Activated gamma-delta T cell treated with Interleukin-2 at 50 U/mL for 16 hours (primary cell): ENCODE results near the gene PFDN1.

Source experiments
- DNase-seq: peaks from one replicate; pipeline ENCODE4 v3.0.0-alpha.2; 2020

Gene PFDN1

DNA sequence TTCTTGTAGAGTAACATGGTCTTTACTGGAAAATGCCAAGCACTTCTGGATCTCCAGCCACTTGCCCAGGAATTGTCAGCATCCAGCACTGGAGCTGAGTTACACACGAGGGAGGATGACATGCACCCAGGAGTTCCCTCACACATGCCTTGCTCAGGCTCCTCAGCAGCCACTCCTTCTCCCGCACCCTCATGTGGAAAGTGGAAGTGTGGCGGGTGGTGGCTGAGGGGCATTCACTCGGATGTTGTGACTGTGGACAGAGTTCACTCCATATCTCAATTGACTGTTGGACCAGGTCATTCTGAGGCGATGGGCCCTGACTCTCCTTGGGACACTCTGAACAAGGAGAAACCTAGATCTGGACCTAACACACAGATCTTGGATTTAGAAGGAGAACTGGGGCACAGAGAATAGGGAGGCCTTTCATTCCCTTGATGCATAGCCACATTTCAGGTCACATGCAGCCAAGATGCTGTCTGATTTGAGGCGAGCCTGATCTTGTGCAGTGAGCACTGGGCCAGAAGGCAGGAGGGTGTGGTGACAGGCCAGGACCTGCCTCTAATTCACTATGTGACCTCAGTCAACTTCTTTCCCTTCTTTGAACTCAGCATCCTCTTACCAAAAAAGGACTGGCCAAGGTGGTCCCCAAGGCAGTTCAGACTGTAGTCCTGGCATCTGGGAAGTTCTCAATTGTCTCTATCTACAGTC, 65.9 kb downstream of the PFDN1 start:
- no peak for DNase-seq

DNA sequence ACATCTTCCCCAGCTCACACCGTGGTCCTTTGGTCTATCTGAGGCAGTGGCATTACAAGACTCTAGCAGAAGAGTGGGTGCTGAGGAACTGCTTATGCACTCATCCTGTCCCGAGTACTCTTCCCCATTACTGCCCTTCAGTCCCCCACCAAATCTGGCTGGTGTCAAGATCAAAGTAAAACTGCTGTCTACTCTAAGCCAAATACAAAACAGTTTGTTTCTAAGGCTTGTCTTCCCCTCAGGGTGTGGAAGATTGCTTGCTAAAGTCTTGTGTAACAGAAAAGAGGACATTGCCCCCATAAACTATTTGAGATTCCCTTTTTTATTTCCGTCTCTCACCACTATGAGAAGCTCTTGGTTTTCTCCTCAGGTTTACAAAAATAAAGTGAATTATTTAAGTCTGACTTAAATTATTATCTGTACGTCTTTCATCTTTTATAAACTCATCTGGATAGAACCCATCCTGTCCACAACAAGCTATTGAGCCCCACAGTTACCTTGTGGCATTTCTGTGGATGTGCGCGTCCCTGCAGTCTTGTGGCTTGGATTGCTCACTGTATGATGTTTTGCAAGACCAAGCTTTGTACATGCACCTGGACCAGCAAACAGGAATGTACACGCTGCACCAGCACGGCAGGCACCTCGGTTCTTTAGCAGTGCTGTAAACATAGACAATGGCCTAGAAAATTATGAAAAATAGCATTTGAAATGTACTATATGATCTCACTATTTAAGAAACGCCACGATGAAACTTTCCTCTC, 66.9 kb downstream of the PFDN1 start:
- DNase-seq, result no peak

DNA sequence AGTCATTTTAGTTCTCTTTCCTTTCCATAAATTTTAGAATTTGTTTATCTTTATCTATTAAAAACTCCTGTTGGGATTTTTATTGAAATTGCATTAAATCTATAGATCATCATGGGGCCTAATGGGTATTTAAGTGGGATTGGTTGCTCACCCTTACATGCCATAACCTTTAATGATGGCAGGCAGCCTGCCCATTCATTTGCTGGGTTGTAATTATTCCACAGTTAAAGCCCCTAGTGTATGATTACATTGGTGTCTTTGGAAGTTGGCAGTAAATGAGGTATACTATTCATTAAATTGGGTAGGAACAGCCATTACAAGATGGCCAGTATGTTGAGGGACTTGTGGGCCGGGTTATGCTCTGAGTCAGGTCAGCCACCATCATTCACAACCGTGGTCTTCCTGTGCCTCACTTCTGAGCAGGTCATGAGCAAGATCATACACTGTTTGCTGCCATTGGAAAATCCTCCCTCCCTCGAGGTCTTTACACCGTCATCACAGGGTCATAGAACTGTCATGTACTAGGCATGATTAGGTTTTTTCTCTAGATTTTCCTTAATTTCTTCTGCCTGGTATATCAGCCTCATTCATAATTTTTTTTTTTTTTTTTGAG, 68.4 kb downstream of the PFDN1 start:
- DNase-seq, result no peak

DNA sequence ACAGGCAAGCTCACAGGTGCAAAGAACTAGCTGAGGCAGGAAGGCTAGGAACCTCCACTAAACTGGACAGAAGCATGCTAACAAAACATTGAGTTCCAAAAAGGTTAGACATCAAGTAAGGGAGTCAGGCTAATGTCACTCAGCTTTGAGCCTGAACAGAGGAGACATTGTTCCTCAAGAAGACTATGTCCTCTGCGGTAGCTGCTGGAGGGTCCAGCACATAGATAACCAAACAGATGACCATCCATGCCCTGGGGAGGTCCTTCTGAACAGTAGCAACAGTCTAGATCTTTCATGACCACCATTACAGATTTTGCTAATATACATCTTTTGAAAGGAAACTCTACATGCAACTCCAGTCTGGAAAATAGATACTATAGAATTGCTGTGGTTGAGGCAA, 70.2 kb downstream of the PFDN1 start:
- no peak for DNase-seq

DNA sequence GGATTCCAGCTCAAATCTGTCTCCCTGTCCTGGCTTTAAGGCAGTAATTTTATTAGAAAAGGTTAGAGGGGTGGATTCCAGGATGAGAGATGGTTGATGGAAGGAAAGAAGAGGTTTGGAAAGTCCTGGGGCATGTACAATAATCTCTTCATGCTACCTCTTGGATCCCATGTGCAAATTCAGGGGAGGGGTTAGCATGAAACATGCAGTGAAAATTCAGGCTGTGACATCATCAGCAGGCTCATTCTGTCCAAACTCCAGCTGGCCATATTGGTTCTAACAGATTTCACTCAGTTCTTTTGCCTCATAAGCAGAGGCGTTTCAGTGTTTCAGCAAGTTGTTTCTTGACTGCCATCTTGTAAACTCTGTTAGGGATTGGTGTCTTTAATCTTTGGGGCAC, 72.5 kb downstream of the PFDN1 start:
- no peak for DNase-seq

DNA sequence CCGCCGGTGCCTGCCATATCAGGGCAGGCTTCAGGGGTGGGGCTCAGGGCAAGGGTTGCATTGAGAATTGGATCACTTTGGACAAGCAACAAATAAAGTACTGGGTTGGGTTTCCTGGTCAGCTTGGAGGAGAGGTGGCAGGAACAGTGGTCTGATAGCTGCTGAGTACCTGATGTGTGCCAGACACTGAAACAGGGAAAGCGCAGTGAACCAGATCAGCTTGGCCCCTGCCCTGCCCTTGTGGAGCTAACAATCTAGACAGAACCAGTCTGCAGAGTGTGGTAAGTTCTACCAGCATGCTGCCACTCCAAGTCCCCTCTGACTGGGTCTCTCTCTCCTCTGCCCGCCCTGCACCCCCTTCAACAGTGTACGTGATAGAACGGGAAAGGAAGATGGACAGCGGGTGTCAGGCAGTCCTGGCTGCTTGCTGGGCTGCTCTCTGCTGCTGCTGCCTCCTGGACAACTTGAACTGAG, 74.5 kb downstream of the PFDN1 start:
- DNase-seq, result no peak

DNA sequence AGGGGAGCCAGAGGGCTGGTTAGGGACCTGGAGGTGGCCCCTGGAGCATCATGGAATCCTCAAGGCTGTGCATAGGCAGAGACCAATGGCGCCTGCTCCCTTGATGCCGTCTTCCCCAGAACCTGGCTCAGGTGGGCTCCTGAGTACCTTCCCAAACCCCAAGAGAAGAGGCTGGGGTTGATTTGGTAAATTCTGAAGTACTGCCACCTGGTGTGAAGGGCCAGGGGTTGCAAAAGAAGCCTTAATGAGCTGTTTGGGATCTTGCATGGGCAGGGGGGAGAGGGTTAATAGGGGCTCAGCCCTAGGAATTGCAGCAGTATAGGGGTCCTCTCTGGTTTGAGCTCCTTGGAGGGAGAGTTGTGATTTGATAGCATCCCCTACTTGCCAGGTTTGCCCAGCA, 75.9 kb downstream of the PFDN1 start:
- no peak for DNase-seq

DNA sequence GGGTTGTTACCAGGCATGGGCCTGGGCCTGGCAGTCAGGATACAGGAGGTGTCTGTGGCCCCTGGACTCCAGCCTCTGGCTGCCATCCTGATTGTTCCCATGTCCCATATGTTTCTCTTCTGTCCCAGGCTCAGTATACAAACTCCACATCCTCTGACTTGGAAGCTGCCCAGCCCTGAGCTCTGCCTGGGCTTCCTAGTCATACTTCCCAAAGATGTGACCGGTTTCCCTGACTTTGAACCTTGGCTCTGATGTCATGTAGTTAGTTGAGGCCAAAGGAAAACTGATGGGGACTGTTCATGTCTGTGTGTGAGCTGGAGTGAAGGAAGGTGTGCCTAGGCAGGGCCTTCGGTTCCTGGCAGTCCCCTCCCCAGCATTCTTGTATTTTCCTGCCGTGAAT, 77.5 kb downstream of the PFDN1 start:
- DNase-seq, result no peak

DNA sequence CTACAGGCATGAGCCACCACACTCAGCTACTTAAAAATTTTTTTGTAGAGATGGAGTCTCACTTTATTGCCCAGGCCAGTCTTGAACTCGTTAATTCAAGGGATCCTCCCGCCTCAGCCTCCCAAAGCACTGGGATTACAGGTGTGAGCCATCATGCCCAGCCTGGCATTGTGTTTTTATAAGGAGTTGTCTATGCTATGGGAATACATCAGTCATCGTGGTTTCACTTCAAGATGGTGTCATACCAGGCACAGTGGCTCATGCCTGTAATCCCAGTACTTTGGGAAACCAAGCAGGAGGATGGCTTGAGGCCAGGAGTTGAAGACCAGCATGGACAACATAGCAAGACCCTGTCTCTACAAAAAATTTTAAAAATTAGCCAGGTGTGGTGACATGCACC, 78.2 kb downstream of the PFDN1 start:
- no peak for DNase-seq

DNA sequence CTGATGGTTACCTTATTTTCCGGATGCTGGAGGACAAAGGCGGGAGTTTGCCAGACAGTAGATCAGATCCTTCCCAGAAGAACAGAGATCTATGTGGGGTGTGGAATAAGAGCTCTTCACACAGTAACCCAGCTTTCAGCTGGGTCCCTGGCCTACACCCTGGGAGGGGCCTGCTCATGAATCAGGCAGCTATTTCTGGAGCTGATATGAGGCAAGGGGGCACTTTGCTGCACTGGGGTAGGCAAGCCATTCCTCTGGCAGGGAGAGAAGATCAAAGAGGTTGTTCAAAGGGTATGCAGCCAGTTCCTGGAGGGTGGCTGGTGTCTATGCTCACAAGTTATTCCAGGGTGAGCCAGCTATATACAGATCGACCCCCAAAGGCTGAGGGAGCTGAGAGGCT, 79.3 kb downstream of the PFDN1 start:
- DNase-seq, result no peak

DNA sequence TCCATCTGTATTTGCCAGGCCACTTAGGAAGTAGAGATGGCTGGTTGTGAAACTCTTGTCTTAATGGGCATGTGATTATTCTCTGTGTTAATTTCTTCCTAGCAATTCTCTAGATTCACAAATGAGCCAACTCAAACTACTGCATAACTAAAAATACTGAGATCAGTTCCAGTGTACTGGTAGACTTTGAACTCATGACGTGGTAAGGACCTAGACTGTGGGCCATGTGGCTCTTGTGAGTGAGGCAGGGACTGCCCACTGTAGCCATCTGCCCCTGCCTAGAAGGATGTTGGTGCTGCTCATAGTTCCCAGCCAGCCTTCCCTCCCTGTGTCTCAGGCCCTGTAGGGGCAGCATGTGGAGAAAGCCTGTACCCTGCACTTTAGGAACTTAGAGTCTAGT, 80.5 kb downstream of the PFDN1 start:
- DNase-seq, result no peak

DNA sequence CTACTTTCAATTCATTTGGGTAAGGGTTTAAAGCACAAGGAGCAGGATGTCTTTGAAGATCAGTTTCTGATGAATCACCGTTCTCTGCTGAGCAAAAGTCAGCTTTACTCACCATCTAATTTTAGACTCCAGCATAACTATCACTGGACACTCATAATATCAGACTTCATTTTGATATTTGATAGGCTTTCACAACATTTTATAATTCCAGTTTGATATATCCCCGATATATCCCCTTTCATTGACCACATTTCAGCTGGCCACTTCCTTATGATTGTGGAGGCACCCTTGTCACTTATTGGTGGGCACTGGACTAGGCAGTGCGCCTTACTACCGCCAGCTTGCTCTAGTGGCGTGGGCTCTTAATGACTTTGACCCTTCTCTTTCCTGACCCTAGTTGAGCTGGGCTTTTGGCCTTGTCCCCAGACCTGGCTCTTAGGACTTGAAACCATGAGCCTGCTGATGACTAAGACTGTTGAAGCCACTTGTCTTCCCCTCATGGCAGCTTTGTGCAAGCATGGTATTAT, 81.1 kb downstream of the PFDN1 start:
- DNase-seq, result no peak

DNA sequence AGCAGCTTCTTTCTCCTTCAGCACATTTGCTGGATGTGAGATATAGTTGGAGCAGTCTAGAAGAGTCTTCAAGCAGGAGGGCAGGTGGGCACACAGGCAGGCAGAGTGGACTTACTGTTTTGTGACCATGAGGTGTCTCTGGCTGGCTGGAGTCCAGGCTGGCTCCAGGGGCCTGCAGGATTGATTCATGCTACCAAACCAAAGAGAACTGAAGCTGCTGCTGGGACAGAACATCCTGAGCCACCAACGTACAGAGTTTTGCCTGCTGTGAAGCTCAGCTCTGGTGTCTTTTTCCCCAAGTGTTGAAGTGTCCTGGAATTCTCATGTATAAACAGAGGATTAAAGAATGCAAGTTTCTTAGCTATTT, 82.2 kb downstream of the PFDN1 start:
- DNase-seq, result no peak

DNA sequence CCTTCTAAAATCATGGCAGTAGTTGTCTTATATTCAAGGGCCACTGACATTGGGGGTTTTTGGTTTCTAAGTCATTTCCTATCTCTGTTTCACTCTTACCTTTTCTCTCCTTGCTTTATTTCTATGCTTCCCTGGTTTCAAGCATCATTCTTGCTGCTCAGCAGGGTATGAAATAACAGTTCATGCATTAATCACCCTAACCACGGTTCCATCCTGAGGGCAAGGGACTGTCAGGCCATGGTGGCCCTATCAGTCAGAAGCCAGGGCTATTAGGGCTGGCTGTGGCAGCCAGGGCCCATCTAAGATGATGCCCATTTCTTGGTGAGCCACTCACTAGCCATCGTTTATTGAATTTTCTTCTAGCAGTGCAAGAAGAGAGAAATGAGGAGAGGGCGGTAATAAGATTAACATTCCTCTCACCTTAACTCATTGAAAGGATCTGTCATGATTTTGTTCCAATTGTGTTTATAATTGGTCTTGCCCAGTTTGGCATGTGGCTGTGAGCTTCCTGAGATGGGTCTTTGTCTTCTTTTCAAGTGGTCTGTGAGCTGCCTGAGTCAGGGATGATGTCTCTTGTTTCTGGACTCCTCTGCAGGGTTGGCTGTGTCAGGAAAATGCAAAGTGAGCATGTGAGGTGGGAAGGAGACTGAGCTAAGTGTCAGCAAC, 82.7 kb downstream of the PFDN1 start:
- no peak for DNase-seq

DNA sequence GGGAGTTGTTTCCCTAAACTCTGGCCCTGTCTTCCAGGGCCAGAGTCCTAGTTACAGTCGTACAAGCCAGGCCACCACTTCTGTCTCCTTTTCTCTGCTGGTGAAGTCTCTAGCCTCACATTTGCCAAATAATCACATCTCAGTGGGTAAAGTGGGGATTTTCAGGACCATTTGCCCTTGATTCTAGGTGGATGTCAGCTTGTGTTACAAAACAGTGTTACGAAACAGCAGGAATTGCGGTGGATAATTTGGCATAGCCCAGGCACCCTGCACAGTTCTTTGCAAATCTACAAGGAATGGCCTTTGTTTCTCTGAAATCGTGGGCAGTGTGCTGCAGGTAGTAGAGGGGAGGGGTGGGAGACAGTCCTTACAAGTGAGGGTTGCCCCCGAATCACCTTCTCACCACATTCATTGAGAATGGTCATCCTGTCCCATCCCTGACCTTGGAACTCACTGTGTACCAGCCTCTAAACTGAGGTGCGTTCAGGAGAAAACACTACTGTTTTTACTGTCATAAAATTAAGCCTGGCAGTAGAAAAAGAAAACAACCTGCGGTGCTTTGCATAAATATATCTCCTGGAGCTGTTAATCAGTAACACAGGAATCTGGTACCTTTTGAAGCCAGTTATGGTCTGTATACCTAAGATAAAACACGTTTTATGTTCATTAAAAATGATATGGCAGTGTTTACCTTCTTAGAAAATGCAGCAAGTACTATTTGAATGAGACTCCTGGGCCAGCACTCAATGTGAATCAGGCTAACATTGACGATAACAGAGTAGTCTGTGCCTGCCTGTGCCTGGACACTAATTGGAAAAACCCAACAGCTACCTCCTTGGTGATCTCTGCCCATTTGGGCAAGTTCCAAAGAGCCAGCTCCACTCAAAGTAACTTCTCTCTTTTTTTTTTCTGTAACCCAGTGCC, 83.6 kb downstream of the PFDN1 start:
- no peak for DNase-seq

DNA sequence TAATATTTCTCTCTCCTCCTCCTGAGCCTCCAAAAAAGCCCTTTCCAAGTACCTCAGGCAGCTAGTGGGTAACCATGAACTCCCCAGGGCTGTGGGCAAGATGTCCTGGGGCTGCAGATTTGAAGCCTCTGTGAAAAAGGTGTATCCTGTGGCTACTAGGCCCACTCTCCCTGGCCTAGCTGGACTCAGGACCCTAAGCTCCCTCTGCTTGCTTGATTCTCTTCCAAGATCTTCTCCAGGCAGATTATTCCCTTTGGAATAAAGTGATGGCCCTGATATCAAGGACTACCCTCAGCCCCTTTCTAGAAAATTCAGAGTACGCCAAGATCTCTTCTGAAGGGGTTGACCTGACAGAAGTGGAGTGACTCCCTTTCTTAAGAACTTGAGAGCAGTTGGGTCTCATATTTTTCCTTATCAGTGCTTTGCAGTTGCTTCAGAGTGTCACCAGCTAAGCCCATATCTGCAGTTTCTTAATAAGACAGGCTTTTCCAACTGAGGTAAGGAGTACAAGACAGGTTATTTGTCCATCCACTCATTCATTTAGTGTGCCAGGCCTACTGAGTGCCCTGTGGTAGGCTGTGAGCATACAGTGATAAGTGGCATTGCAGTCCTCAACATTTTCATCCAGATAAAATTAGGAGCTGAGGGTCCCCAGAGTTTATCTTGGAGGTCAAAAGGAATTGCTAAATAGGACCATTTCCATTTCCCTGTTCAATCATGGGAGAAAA, 85.4 kb downstream of the PFDN1 start:
- no peak for DNase-seq

DNA sequence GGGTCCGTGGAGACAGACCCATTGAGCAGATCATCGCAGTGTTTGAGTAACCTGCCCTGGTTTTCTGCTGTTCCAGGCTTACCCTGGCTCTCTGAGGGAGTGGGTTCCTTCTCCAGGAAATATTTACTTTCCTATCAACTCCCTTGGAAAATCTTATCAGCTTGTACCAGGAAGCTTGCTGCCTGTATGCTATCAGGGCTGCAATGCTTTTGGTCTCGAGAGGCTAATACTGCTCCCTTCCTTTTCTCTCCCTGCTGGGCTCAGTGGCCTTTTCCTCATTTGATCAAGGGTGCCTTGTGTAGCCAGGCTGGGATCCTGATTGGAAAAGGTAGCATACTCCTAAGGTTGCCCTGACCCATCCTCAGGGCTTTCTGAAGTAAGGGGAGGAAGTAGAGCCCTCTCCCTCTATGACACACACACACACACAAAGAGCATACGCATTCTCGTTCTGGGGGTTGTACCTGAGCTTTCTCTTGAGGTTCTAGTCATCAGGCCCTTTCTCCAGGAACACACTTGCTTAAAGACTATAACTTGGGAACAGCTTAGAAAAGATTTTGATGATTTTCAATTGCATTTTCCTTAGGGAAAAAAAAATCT, 86.3 kb downstream of the PFDN1 start:
- no peak for DNase-seq

DNA sequence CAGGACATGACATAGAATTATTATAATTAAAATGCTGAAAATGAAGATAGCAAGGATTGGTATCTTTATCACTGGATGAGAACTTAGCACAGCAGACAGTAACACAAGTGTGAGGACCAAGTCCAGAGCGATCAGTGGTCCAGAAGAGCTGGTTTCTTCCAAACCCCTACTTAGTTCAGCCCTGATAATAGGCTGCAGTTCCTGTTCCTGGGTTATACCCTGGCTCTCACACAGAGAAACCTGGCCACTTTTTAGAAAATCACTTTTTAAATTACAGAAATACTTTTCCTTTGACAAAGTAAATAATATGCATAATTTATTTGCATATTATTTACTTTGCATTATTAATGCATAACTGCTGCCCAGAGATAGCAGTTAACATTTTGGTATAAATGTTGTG, 87.6 kb downstream of the PFDN1 start:
- DNase-seq, result no peak

DNA sequence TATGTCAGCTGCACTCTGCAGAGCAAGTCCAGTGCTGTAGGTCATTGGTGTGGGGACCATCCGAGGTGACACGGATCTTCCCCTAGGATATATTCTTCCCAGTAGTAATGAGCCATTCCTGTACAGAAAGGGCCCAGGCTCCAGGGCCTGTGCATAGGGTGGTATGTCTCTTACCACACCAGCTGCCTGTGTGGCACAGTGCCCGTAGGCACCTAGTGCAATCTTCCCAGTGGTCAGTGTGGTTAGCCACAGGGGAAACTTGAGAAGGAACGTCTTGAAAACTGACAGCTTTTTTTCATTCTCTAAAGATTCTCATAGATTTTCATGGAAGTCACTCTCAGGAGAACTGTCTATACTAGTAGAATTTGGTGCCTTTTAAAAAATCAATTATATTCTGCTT, 88.1 kb downstream of the PFDN1 start:
- DNase-seq, result no peak

DNA sequence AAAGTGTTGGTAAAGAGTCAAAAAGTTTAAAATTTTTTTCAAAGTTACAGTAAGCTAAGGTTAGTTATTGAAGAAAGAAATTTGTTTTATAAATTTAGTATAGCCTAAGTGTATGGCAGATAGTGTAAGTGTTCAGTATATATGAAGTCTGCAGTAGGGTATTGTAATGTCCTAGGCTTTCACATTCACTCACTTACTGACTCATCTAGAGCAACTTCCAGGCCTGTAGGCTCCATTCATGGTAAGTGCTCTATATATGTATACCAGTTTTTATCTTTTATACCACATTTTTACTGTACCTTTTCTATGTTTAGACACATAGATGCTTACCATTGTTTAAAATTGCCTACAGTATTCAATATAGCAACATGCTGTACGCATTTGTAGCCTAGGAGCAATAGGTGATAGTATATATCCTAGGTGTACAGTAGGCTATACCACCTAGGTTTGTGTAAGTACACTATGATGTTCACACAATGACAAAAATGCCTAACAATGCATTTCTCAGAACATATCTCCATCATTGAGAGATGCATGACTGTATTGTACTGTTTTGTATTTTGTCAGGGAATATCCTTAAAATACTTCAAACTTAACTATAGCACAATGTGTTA, 89.4 kb downstream of the PFDN1 start:
- DNase-seq, result no peak

DNA sequence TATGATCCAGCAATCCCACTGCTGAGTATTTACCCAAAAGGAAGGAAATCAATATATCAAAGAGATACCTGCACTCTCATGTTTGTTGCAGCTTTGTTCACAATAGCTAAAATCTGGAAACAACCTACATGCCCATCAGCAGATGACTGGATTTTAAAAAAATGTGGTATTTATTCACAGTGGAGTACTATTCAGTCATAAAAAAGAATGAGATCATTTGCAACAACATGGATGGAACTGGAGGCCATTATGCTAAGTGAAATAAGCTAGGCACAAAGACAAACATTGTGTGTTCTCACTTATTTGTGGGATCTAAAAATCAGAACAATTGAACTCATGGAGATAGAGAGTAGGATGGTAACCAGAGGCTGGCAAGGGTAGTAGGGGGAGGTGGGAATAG, 94.8 kb downstream of the PFDN1 start:
- DNase-seq, result no peak
